HepG2 (cell line): ENCODE data around the gene INKA2. TPM values are rescaled to one million over a fixed set of nuclear protein-coding genes. Genes with fewer than 3 reads are reported as not detected.

ENCODE experiments used
- AGO1 ChIP-seq: fragments of 200-400 bp; formaldehyde crosslinking; IDR thresholded peaks from 2 replicates; pipeline ENCODE4 v1.6.1; 2017; ENCODE audit warnings: mild to moderate bottlenecking, low read depth, low read length, moderate library complexity; ENCODE audit not compliant: poor library complexity, severe bottlenecking
- ELF4 ChIP-seq: sonication (generic); formaldehyde crosslinking; IDR thresholded peaks from 2 replicates; pipeline ENCODE4 v1.5.0; 2020; ENCODE audit warnings: missing genetic modification reagents, mild to moderate bottlenecking, moderate library complexity, borderline replicate concordance
- FOXA1 ChIP-seq, 2 experiments: fragments of 450-650 bp in 1 of 2; sonication (generic) in 1 of 2; formaldehyde crosslinking in 1 of 2; IDR thresholded peaks; 2 replicates each; pipeline versions ENCODE4 v1.4.0 to v1.6.1; 2016 to 2020; ENCODE audit warnings: missing genetic modification reagents in 1 of 2
- NAIF1 ChIP-seq: sonication (generic); formaldehyde crosslinking; IDR thresholded peaks from 2 replicates; pipeline ENCODE4 v1.5.0; 2020; ENCODE audit warnings: mild to moderate bottlenecking, missing genetic modification reagents, borderline replicate concordance
- POLR2AphosphoS5 ChIP-seq: IDR thresholded peaks from 2 replicates; pipeline ENCODE4 v1.6.1; 2012; ENCODE audit warnings: low read depth, low read length
- RAD51 ChIP-seq: fragments of 450-650 bp; IDR thresholded peaks from 2 replicates; pipeline ENCODE4 v1.6.1; 2016; ENCODE audit warnings: borderline replicate concordance
- RBM22 ChIP-seq: fragments of 200-400 bp; formaldehyde crosslinking; optimal IDR thresholded peaks from 2 replicates; pipeline ENCODE3; 2017; ENCODE audit warnings: mild to moderate bottlenecking, low read length, moderate library complexity
- RNF219 ChIP-seq: sonication (generic); formaldehyde crosslinking; IDR thresholded peaks from 2 replicates; pipeline ENCODE4 v1.5.0; 2020; ENCODE audit warnings: mild to moderate bottlenecking, missing genetic modification reagents
- SNAI1 ChIP-seq: sonication (generic); formaldehyde crosslinking; IDR thresholded peaks from 2 replicates; pipeline ENCODE4 v1.5.0; 2020; ENCODE audit warnings: mild to moderate bottlenecking, missing genetic modification reagents, borderline replicate concordance
- TBX2 ChIP-seq: sonication (generic); formaldehyde crosslinking; IDR thresholded peaks from 2 replicates; pipeline ENCODE4 v1.5.0; 2020; ENCODE audit warnings: missing genetic modification reagents, mild to moderate bottlenecking, borderline replicate concordance
- TERF1 ChIP-seq: sonication (generic); formaldehyde crosslinking; IDR thresholded peaks from 2 replicates; pipeline ENCODE4 v1.8.0; 2022; ENCODE audit warnings: mild to moderate bottlenecking, missing genetic modification reagents, moderate library complexity
- YY1 ChIP-seq: IDR thresholded peaks from 2 replicates; pipeline ENCODE4 v1.6.1; 2011; ENCODE audit warnings: low read length, low read depth, moderate library complexity, mild to moderate bottlenecking; ENCODE audit not compliant: insufficient read depth, insufficient replicate concordance
- ZBTB20 ChIP-seq: sonication (generic); formaldehyde crosslinking; IDR thresholded peaks from 2 replicates; pipeline ENCODE4 v1.8.1; 2023; ENCODE audit warnings: missing genetic modification reagents, low read depth, mild to moderate bottlenecking, borderline replicate concordance
- ZNF17 ChIP-seq: sonication (generic); formaldehyde crosslinking; IDR thresholded peaks from 2 replicates; pipeline ENCODE4 v1.5.0; 2020; ENCODE audit warnings: mild to moderate bottlenecking, missing genetic modification reagents
- ZNF232 ChIP-seq: sonication (generic); formaldehyde crosslinking; IDR thresholded peaks from 2 replicates; pipeline ENCODE4 v1.4.0; 2020; ENCODE audit warnings: missing genetic modification reagents, borderline replicate concordance
- ZNF263 ChIP-seq: sonication (generic); formaldehyde crosslinking; IDR thresholded peaks from 2 replicates; pipeline ENCODE4 v1.4.0; 2020; ENCODE audit warnings: missing genetic modification reagents
- ZNF326 ChIP-seq: sonication (generic); formaldehyde crosslinking; IDR thresholded peaks from 2 replicates; pipeline ENCODE4 v1.4.0; 2020; ENCODE audit warnings: missing genetic modification reagents, borderline replicate concordance
- ZNF441 ChIP-seq: sonication (generic); formaldehyde crosslinking; IDR thresholded peaks from 2 replicates; pipeline ENCODE4 v1.7.0; 2021; ENCODE audit warnings: missing genetic modification reagents, borderline replicate concordance
- ZNF512 ChIP-seq: sonication (generic); formaldehyde crosslinking; IDR thresholded peaks from 2 replicates; pipeline ENCODE4 v1.4.0; 2020; ENCODE audit warnings: mild to moderate bottlenecking, missing genetic modification reagents
- ZNF614 ChIP-seq: IDR thresholded peaks from 2 replicates; pipeline ENCODE4 v1.6.1; 2018; ENCODE audit warnings: missing biosample characterization, missing genetic modification reagents, inconsistent platforms, borderline replicate concordance
- ZNF652 ChIP-seq: IDR thresholded peaks from 2 replicates; pipeline ENCODE4 v1.6.1; 2016; ENCODE audit warnings: low read depth, borderline replicate concordance
- ZNF703 ChIP-seq: sonication (generic); formaldehyde crosslinking; IDR thresholded peaks from 2 replicates; pipeline ENCODE4 v1.5.1; 2020; ENCODE audit warnings: missing genetic modification reagents, mild to moderate bottlenecking, moderate library complexity, borderline replicate concordance
- ZNF724P ChIP-seq: sonication (generic); formaldehyde crosslinking; IDR thresholded peaks from 2 replicates; pipeline ENCODE4 v1.8.0; 2022; ENCODE audit warnings: missing genetic modification reagents, borderline replicate concordance
- ZZZ3 ChIP-seq: sonication (generic); formaldehyde crosslinking; IDR thresholded peaks from 2 replicates; pipeline ENCODE4 v1.4.0; 2020; ENCODE audit warnings: missing genetic modification reagents, mild to moderate bottlenecking, borderline replicate concordance
- polyA plus RNA-seq, 8 experiments: library from polyadenylated mRNA; depleted of rRNA in 3 of 8; stranded (reverse) in 7 of 8; unstranded in 1 of 8; fragments of >200 nt; fragmentation: Illumina TruSeq in 4 of 8; extraction: Trizol in 4 of 8; gene quantifications; 2 replicates each; pipeline versions ENCODE4 v1.2.1 to v1.2.3, GENCODE V29; 2011 to 2016; ENCODE audit warnings: low read depth in 4 of 8, missing spikeins in 1 of 8, mixed read lengths in 1 of 8; ENCODE audit not compliant: insufficient read depth in 1 of 8
- total RNA-seq, 5 experiments: library from RNA; depleted of rRNA; stranded (reverse); fragments of >200 nt; fragmentation: Illumina TruSeq; extraction: Trizol; gene quantifications; 2 replicates each; pipeline ENCODE4 v1.2.3, GENCODE V29; 2016; ENCODE audit warnings: low read depth in 1 of 5

INKA2 gene
- total and polyA plus RNA-seq, 2 of the 13 experiments (the other 11 are each of a cell fraction or from before 2014, with no cell fraction given), result 2.6 to 4.6 TPM

- TF ChIP-seq POLR2AphosphoS5, result peak; percentile 76
- TF ChIP-seq TBX2 (CRISPR knock-in tag), result peak; percentile 66
- peak; percentile 79; the same call in 1 of the 2 replicates for TF ChIP-seq ZNF232 (CRISPR knock-in tag)
- TF ChIP-seq ZNF17, result 0 out of 2 replicates have a peak, but pooled peaks have one; percentile 63
- TF ChIP-seq ZNF652 (CRISPR knock-in tag), result no peak
- peak; percentile 6 for TF ChIP-seq YY1
- TF ChIP-seq ZNF724P (CRISPR knock-in tag), result peak; percentile 71; the same call in 1 of the 2 replicates
- TF ChIP-seq ZNF441, result peak; percentile 93
- TF ChIP-seq ZNF614, result peak; percentile 47; the same call in 1 of the 2 replicates
- TF ChIP-seq RNF219 (CRISPR knock-in tag), result no peak
- no peak for TF ChIP-seq FOXA1 (IDR thresholded peaks at IDR 0.05)
- TF ChIP-seq FOXA1 (CRISPR knock-in tag; IDR thresholded peaks at IDR 0.05), result peak; percentile 83
- no peak for TF ChIP-seq ZNF512 (CRISPR knock-in tag)
- no peak for TF ChIP-seq ZZZ3 (CRISPR knock-in tag)
- peak; percentile 85 for TF ChIP-seq SNAI1
- TF ChIP-seq ZBTB20 (CRISPR knock-in tag), result peak; percentile 57; the same call in 1 of the 2 replicates
- TF ChIP-seq RBM22, result no peak
- no peak for TF ChIP-seq ZNF326 (CRISPR knock-in tag)
- TF ChIP-seq RAD51, result peak; percentile 43; the same call in 1 of the 2 replicates
- TF ChIP-seq TERF1 (CRISPR knock-in tag), result no peak
- peak; percentile 93; the same call in 1 of the 2 replicates for TF ChIP-seq NAIF1 (CRISPR knock-in tag)
- TF ChIP-seq ZNF703, result peak; percentile 28; the same call in 1 of the 2 replicates
- peak; percentile 1; the same call in 1 of the 2 replicates for TF ChIP-seq ELF4 (CRISPR knock-in tag)
- TF ChIP-seq AGO1, result peak; percentile 13
- peak; percentile 68 for TF ChIP-seq ZNF263 (CRISPR knock-in tag)
Observed at GRCh38 chr1:111739194-111739924, at the start of gene INKA2 (continued).
